NCI-H146 treated with DMSO at 0.1 percent for 48 hours (cell line): ENCODE results near the gene NEK6.

Experiments
- DNase-seq: peaks from one replicate; lab custom pipeline; 2025; ENCODE audit not compliant: unreplicated experiment; lab: John Stamatoyannopoulos, UW

The NEK6 gene

DNA sequence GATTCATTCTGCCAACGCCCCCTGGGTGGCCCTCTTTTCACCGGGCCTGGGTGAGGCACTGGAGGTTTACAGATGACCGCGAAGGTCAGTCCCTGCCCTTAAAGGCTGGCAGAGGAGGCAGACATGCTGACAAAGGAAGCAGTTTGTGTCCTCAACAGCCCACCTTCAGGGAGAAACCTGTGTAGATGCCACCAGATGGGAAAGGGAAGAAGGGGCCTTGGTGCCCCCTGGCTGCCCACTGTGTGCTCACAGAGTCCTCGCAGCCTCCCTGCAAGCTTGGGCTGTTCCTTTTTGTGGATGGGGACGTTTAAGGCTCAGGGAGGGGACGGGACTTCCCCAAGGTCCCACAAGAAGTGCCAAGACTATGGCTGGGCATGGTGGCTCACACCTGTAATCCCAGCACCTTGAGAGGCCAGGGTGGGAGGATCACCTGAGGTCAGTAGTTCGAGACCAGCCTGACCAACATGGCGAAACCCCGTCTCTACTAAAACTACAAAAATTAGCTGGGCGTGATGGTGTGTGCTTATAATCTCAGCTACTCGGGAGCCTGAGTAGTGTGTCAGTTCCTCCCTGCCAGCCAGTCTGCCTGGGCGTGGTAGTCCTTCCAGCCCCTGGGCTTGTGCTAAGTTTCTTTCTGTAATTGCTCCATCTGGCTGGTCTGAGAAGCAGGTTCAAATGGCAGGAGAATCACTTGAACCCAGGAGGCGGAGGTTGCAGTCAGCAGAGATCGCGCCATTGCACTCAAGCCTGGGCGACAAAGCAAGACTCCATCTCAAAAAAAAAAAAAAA lies 36.2 kb downstream of the NEK6 start:
- DNase-seq = no peak

DNA sequence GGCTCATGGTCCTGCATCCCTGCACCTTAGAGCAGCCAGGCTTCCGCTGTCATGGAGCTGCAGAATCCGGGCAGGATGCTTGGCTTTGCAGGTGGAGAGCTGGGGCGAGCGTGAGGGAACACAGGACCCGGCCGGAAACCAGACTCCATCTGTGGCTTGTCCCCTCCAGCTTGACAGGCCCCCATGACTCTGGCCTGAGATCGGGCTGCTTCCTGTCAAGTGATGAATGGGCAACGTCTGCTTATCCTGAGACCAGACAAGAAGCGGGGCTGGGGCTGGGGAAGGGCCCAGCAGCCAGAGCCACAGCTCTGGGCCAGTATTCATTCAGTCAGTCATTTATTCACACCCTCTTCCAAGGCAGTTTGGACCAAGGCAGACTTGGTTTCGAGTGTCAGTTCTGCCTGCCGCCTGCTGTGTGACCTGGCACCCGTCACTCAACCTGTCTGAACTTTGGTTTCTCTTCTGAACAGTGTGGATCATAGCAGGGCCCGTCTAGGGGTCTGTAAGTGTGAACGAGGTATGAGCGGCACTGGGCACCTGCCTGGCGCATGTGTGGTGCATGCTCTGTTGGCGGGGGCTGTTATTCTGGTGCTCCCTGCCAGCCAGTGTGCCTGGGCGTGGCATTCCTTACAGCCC lies 37.5 kb downstream of the NEK6 start:
- DNase-seq = no peak

DNA sequence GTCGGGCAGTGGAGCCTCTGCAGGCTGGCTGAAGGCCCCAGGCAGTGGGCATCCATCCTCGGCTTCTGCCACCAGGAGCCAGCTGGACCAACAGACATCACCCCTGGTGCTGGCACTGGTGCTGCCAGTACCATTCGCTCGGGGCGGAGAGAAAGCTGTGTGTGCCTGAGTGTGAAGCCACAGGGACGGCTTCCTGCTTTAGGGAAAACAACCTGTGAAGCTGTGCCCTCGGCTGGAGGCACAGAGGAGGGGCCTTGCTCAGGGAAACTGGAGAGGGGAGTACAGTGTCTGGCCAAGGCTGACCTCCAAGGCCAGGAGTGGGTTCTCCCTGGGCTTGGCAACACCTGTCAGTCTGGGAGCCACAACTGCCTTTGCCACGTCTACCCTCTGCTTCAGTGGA lies 38.3 kb downstream of the NEK6 start:
- no peak for DNase-seq

DNA sequence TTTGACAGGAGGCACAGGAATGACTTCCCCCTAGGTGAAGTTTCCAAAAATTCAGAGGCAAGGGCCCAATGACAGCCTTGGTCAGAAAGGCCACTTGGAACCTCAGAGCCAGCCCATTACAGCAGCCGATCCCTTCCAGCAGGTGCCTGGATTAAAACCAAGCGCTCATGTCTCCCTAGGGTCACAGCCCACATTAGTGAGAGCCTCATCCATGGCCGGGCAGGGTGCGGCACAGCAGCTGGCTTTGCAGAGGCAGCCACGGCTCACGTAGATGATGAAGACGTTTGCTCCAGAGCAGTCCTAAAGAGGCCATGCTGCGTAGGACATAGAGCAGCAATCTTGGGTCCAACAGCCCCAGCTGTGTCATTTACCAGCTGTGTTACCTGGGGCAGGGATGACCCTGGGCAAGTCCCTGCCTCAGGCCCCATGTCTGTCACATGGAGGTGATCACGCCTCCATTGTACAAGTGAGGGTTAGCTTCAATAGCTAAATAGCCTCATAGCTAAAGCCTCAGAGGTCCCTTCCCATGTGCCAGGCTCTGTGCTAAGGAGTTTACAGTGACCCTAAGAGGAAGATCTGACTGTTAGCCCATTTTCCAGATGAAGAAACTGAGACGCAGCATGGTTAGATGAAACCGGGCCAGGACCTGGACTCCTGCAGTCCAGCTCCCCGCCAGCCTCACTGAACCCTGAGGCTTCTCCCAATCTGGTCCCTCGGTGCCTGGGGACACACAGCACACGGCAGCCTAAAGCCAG lies 39.2 kb downstream of the NEK6 start:
- no peak for DNase-seq

DNA sequence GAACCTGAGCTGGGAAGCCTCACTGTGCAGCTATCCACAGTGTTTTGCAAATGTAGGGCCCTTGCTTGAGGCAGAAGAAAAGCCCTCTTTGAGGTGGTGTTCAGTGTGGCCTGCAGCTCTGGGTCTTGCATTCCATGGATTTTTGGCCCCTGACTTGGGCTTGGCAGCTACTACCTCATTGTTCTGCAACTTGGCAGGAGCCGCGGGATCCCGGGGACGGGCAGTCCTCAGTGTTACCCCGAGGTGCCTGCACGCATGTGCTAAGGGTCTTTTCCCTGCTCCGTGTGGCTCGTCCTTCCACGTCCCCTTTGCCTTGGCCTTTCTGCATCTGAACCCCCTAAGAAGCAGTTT lies 39.8 kb downstream of the NEK6 start:
- no peak for DNase-seq

DNA sequence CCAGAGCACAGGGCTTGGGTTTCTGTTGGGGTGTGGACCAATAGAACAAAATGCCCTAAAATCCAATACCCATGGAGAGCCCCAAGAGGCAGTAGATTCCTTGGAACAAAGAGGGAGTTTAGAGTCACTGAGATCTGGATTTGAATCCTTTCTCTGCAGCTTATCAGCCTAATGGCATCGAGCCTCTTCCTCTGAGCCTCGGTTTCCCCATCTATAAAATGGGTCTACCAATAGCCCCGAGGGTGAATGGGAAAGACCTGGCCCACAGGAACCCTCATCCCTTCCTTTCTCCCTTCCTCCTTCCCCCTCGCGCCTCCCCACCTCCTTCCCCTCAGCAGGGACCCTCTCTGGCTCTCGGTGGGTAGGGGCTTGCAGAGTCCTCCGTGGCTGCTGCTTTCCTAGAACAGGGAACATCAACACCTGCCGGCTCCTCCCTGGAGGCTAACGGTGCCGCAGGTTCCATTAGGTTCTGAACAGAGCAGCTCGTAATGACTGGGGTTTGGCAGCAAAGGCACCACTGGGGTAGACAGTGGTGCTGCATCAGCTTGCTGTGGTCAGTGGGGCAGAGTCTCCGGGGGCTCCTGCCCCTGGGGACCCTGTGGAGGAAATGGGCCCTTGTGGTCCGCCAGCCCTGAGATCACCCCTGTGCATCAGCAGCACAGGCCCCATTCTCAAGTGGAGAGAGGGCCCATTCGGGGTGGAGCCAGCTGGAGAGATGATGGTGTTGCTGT lies 40.3 kb downstream of the NEK6 start:
- no peak for DNase-seq

DNA sequence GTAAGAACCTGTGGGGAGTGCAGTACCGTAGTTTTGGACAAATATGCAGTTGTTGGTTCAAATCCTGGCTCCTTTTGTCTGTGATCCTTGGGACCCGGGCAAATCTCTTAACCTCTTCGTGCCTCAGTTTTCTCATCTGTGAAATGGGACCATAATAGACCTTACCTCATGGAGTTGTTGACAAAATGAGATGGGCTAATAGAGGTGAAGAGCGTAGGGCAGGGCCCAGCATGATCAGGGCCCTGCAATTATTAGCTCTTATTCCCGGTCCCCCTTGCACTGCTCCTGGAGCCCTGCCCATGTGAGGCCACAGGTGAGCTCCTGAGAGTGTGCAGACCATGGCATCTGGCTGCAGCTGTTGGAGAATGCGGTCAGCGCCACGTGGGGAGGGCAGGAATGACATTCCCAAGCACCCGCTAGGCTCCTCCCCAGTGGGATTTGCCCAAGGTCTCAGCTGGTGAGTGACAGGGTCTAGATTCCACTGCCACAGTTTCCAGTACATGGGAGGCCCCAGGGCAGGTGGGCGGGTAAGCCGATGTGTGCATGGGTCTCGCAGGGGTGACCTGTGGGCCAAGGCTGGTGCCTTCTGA lies 41.0 kb downstream of the NEK6 start:
- DNase-seq = no peak

DNA sequence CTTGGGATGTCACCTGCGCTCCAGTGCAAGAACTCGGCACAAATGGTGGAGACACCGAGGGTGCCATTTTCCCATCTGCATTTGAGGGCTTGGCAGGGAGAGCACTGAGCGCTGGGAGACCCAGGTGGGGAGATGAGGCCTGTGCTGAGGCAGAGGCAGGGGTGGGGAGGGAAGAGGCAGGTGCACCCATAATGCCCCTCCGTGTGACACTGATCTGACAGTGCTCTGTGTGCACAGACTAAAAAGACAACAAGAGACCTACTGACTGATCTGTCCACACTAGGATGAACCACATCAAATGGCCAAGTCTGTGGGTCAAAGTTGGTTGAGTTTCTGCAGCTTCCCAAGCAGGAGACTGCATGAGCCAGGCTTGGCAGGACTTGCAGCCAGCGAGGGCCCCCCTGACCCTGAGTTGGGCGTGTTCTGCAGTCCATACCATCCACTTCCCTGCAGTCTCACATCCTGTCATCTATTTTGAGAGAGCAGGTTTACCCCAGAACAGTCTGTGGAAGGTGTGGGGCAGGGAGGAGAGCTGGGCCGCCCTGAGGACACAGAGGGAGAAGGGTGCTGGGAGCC lies 41.9 kb downstream of the NEK6 start:
- DNase-seq = no peak

DNA sequence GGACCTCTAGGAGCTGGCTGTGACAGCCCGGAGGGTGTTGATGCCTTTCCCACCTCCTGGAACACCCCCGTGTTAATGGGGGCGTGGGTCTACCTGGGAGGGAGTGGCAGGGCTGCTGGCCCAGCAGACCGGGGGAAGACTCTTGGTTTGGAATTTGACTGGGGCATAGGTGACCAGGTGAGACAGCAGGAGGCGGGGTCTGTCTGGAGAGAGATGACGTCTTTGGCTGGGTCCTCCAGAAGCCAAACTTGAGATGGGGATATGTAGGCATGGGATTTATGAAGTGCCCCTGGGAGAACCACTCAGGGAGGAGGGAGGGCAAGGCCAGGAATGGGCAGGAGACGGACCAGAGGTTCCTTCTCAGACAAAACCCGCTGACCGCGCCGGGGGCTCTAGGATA lies 42.6 kb downstream of the NEK6 start:
- no peak for DNase-seq

DNA sequence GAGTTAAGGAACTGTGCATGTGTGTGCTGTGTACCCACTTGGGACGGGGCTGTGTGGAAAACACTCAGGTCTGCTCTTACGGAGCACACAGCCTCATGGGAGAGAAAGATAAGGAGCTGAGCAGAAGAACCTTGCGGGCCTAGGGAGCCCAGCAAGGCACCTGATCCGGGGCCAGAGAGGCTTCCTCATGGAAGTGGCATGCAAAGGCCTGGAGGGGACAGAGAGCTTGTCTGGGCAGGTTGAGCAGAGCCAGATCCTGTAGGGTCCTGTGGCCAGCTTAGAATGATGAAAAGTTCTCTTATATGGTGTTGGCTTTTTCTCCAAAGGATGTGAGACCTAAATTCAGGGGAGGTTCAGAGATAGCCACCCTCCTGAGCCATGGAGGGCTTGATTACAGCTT lies 45.2 kb downstream of the NEK6 start:
- no peak for DNase-seq

DNA sequence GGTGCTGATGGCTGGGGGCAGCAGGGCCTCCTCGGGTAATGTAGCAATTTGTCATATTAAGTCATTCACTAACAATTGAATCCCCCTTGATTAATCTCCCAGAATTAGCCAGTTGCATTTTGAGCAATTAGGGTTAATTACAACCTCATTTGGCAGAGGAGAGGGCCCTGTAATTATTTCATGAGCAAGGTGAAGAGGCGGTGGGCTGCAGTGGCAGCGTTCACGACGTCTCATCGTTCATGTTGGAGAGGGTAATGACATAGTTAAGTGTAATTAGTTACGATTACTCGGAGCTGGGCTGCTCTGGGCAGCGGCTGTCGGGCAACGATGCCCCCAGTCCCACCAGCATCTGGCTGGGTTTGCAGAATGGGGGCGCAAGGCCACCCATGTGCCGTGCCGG lies 46.0 kb downstream of the NEK6 start:
- no peak for DNase-seq

DNA sequence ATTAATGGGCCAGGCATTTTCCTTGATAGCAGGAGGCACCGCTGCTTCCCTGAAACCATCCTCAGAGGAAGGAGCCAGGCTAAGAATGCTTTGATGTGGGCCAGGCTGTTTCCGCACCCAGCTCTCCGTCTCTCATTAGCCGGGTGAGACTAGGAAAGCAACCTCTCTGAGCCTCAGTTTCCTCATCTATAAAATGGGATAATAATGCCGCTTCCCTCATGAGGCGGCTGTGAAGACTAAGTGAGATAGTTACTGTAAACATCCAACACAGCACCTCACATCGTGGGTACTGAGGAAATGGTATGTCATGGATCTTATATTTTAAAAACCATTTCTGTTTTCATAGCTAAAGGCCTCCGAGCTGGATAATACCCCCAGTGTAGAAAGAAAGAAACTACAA lies 46.5 kb downstream of the NEK6 start:
- DNase-seq = no peak

DNA sequence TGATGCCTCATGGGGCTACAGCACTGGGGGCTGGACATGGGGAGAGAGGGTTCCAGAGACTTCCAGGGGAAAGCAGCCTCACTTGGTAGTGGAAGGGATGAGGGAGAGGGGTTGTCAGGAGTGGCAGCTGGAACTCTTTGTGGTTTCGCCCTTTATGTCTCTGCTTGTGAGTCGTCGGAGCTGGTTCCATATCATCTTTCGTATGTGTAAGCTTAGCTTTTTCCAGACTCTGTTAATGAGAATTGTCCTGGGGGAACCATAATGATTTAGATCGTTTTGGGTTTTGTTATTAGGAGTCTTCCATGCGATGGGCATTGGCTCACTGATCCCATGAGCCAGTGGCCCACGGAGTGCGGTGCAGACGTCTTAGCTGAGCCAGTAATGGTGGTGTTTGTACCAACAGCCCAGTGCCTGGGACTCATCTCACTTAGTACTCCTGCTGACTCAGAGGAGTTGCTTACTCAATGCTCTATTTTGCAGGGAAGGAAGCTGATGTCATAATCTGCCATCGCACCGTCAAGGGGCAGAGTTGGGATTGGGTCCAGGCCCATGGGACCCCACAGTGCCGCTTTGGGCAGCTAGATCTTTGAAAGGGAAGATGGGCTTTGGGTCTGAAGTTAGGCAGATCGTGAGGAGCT lies 48.5 kb downstream of the NEK6 start:
- no peak for DNase-seq

DNA sequence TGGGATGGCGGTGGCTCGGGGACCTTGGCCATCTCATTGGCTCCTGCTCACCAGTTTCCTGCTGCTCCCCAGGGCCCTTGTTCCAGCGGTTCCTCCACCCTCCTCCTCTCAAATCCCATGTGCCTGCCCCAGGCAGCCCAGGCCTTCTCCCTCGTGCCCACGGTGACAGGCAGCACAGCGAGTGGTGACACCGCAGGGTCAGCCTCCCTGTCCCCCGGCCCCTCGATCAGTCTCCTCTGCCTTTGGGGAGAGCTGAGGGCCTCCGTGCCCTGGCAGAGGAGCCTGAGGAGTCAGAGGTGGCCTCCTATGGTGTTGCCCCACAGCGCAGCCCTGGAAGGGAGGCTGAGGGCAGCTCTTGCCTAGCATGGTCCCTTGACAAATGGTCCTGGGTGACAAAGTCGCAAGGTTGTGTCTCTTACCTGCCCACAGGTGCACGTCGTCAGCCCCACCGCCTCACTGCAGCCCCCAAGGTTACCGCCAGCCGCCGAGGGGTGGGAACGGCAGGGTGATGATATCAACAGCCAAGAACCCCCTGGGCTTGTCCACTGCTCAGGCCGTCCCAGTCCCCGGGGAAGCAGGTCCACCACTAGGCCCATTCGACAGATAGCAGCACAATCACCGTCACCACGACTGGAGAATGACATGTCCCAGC lies 49.8 kb downstream of the NEK6 start:
- DNase-seq = no peak

DNA sequence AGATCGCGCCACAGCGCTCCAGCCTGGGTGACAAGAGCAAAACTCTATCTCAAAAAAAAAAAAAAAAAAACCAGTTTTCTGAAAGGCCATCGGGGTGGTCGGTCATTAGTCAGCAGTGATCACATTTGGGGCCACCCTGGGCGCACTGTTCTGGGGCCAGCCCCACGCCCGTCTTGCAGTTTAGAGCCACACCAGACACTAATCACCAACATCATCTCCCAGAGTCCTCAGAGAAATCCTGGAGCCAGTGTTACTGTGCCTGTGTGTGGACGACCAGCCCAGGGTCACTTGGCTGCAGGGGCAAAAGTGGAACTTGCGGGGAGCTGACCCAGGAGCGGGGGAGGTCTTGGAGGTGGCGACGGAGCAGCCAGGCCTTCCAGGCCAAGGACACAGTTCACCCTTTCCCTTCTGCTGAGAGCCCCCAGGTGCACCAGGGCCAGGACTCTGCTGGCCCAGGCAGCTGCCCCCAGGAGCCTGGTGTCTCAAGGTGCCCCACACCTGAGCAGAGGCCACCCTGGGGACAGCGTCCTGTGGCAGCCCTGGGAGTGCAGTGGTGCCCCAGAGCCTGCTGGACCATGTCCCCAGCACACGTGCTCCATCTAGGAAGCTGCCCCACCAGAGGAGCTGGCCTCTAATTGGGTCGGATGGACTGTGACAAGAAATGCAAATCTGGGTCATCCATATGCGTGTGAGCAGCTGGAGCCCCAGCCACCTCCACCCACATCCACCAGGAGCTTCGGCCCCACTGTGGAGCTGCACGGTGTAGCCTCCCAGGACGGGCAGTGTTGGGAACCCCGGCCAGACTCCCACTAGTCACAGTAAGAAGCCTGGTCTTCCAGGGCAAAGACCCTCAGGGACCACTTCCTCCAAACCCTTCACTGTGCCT lies 51.1 kb downstream of the NEK6 start:
- DNase-seq = no peak

DNA sequence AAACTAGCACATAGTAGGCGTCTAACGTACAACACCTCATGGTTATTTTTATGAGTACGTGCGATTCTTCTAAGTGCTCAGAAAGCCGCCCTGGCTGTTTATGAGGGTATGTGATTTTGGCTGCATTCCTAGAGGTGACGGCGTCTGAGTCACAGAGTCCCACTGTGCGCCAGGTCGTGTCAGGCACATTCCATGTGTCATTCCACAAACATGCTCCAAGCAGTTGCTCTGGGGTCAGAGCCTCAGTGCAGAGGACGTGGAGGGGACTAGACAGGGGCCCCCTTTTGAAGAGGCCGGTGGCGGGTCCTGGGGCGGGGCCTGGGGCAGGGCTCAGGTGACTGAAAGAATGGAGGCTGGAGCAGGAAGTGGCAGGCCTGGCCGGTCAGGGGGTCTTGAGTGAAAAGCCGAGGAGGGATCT lies 51.9 kb downstream of the NEK6 start:
- DNase-seq = no peak

DNA sequence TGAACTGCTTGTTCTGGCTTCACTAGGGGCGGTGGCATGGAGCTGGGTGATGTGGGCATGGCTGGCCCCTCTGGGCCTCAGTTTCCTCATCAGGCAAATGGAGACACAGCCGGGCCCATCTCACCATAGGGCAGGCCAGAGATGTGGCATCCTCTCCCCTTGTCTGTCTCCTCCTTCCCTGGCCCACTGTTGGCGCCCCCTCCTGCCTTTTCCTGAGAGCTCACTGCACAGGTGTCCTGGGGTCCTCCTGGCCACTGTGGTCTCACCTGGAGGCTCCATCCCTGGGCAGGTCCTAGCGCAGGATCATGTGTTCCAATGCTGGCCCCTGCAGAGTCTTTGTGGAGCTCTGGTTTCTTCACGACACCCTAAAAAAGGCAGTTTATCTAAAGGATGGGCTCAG lies 53.5 kb downstream of the NEK6 start:
- DNase-seq = no peak

DNA sequence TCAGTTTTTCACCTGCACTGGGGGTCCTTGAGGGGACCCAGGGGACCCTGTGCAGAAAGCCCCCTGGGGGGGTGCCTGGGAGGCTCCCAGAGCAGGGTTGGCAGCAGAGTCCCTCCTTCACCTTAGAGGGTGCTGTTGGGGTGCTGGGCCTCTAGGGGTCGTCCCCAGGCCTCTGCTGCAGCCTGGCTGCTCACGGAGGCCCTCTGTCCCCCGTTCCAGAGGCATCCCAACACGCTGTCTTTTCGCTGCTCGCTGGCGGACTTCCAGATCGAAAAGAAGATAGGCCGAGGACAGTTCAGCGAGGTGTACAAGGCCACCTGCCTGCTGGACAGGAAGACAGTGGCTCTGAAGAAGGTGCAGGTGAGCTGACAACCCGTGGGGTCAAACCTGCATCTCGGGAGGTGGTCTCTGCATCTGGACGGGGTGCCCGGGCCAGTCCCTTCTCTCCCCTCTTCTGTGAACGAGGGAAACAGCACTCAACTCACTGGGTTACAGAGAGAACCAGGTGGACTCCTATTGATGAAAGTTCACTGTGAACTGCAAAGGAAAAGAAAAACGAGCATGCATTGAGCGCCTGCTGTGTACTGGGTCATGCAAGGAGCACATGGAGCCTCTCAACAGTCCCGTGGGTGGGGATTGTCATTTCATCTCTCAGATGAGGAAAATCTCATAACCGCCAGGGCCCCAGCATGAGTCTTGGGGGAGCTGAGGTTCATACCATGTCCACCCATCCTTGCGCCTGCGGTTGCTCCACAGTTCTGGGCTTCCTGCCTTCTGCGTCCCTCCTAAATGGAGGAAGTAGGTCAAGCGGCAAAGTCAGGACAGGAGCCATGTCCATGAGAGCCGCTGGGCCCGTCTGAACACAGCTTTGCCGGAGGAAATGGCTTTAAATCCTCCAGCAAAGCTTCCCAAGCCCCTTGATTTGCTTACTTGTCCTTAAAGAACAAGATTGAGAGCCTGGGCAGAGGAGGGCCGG lies 54.8 kb downstream of the NEK6 start:
- no peak for DNase-seq
